Transverse colon (tissue), 4 donors: ENCODE data around the gene DBI. TPM values are rescaled to one million over a fixed set of nuclear protein-coding genes. Genes with fewer than 3 reads are reported as not detected.

Source experiments
- DNase-seq: peaks from one replicate; pipeline ENCODE4 v3.0.0-alpha.2; 2019
- H3K27ac ChIP-seq, 4 donors: fragments of 200-600 bp; sonication (generic); 2 replicates each; pipeline ENCODE4 v1.5.1; 2016 to 2018; ENCODE audit warnings: inconsistent platforms in 4 of 4
- H3K27me3 ChIP-seq: fragments of 200-600 bp; sonication (generic); 2 replicates; pipeline ENCODE4 v1.5.1; 2017; ENCODE audit warnings: inconsistent platforms
- H3K36me3 ChIP-seq, 4 donors: fragments of 200-600 bp; sonication (generic); 2 replicates each; pipeline ENCODE4 v1.5.1; 2017 to 2019; ENCODE audit warnings: inconsistent platforms in 4 of 4
- H3K4me1 ChIP-seq, 4 donors: fragments of 200-600 bp; sonication (generic); 2 replicates each; pipeline ENCODE4 v1.5.1; 2017 to 2020; ENCODE audit warnings: inconsistent platforms in 4 of 4
- H3K4me3 ChIP-seq, 4 donors: fragments of 200-600 bp; sonication (generic); 1 replicate in 1 of 4; 2 replicates in 3 of 4; pipeline versions ENCODE4 v1.5.1 to v1.6.1; 2017 to 2019; ENCODE audit warnings: inconsistent platforms in 4 of 4
- H3K9me3 ChIP-seq, 2 donors: fragments of 200-600 bp; sonication (generic); 2 replicates each; pipeline ENCODE4 v1.5.1; 2017 to 2019; ENCODE audit warnings: inconsistent platforms in 2 of 2
- EP300 ChIP-seq: sonication (generic); formaldehyde crosslinking; IDR thresholded peaks from one replicate; pipeline ENCODE4 v1.6.1; 2017; ENCODE audit warnings: antibody characterized with exemption, low read depth
- POLR2A ChIP-seq: fragments of 450-650 bp; IDR thresholded peaks from one replicate; pipeline ENCODE4 v1.6.1; 2016; ENCODE audit warnings: antibody characterized with exemption, mild to moderate bottlenecking, moderate library complexity
- POLR2AphosphoS5 ChIP-seq, 3 donors: sonication (generic); formaldehyde crosslinking; IDR thresholded peaks; one replicate each; pipeline ENCODE4 v1.6.1; 2016; ENCODE audit warnings: antibody characterized with exemption in 3 of 3
- WGBS, 2 donors: methylation state at CpG; one replicate each; pipeline ENCODE4 v1.1.5; 2018; ENCODE audit warnings: low coverage in 1 of 2; 5-methylcytosine and 5-hydroxymethylcytosine counted together
- in situ Hi-C, 4 donors: fragments of 200-750 bp; cut with MboI; loops; one replicate each; pipeline versions ENCODE4 v1.15.0 to v1.15.1; 2017; ENCODE audit warnings: low sequenced_read_pairs in 3 of 4, low pct_ligation_motif_present in 1 of 4, low pct_unique_long_range_greater_than_20kb in 1 of 4
- intact Hi-C: fragments of 100-400 bp; cut with DNase I; formaldehyde crosslinking; loops from one replicate; pipeline ENCODE4 v1.15.1; 2023; ENCODE audit warnings: low total_unique reads
- total RNA-seq, 4 donors: library from RNA; depleted of rRNA; stranded (reverse); fragments of >200 nt; gene quantifications; one replicate each; pipeline ENCODE4 v1.1.0, GENCODE V29; 2016
- TF ChIP-seq, protein P1 (sequence below), 5 experiments: fragments of 200-600 bp in 3 of 5; fragments of 450-650 bp in 2 of 5; sonication (generic) in 3 of 5; IDR thresholded peaks; 1 replicate in 2 of 5; 2 replicates in 3 of 5; pipeline ENCODE4 v1.5.1; 2016 to 2017; ENCODE audit warnings: antibody characterized with exemption in 5 of 5, inconsistent platforms in 3 of 5, mild to moderate bottlenecking in 2 of 5, moderate library complexity in 1 of 5

DBI gene
- total RNA-seq, 4 donors from 2014 or later: 33.8 to 212 (median 149) TPM

DNA sequence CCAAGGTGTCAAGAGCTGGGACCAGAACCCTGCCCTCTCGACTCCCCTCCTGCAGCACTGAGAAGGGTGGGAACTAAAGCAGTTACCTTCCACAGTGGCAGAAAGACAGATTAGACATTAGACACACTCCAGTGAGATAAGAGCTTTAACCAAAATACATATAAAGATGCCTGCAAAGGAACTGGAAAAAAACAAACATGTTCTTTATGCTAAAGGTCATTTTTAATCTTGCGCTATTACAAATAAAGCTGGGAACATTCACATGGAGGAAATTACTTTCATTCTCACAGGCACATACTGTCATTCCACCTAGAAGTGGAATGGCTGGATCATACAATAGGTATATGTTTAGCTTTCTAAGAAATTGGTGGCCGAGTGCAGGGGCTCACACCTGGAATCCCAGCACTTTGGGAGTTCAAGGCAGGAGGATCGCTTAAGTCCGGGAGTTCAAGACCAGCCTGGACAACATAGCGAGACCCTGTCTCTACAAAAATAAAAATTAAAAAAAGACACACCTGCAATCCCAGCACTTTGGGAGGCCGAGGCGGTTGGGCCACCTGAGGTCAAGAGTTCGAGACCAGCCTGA, 42.0 kb upstream of the DBI start:
- H3K4me3 ChIP-seq: no peak overlapping the region
- H3K9me3 ChIP-seq: no peaks in the 10 kb centered on the region
- H3K27ac ChIP-seq: peak overlapping the region; percentile 14 to 75 (median 43)
- no peaks in the 10 kb centered on the region for H3K36me3 ChIP-seq
- H3K4me1 ChIP-seq: peaks cover 0 to 7% (median 2%) of the 10 kb centered on the region in 4 donors
- H3K27me3 ChIP-seq: no peaks in the 10 kb centered on the region
- no peak for TF ChIP-seq POLR2A
- no peak for TF ChIP-seq POLR2AphosphoS5 (IDR thresholded peaks at IDR 0.05)
- TF ChIP-seq, protein P1, sequence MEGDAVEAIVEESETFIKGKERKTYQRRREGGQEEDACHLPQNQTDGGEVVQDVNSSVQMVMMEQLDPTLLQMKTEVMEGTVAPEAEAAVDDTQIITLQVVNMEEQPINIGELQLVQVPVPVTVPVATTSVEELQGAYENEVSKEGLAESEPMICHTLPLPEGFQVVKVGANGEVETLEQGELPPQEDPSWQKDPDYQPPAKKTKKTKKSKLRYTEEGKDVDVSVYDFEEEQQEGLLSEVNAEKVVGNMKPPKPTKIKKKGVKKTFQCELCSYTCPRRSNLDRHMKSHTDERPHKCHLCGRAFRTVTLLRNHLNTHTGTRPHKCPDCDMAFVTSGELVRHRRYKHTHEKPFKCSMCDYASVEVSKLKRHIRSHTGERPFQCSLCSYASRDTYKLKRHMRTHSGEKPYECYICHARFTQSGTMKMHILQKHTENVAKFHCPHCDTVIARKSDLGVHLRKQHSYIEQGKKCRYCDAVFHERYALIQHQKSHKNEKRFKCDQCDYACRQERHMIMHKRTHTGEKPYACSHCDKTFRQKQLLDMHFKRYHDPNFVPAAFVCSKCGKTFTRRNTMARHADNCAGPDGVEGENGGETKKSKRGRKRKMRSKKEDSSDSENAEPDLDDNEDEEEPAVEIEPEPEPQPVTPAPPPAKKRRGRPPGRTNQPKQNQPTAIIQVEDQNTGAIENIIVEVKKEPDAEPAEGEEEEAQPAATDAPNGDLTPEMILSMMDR (IDR thresholded peaks at IDR 0.05): no peak
- no peak for TF ChIP-seq EP300
- in situ Hi-C loops (no loop called here), intact Hi-C loops (no loop called here)
- DNase-seq: no peak
- 62 to 71% methylated on average over 8 to 9 of the region's 9 CpGs for WGBS, 2 donors

- in situ Hi-C loops (no loop called here), intact Hi-C loops (no loop called here)
- Histone ChIP-seq H3K4me3 (no peak overlapping the region), H3K36me3 (no peaks in the 10 kb centered on the region), H3K27ac (no peak overlapping the region), H3K27me3 (no peaks in the 10 kb centered on the region), H3K9me3 (no peaks in the 10 kb centered on the region), H3K4me1 (peaks cover 0 to 7% (median 2%) of the 10 kb centered on the region in 4 donors)
- TF ChIP-seq POLR2AphosphoS5 (IDR thresholded peaks at IDR 0.05): no peak
- TF ChIP-seq EP300: no peak
- TF ChIP-seq, protein P1 (IDR thresholded peaks at IDR 0.05): no peak
- TF ChIP-seq POLR2A: no peak
- no peak for DNase-seq
- WGBS, 2 donors: 60 to 73% methylated on average over 1 of the region's 1 CpG
Measured at GRCh38 chr2:119326938-119327337, 39.8 kb upstream of the DBI start.

DNA sequence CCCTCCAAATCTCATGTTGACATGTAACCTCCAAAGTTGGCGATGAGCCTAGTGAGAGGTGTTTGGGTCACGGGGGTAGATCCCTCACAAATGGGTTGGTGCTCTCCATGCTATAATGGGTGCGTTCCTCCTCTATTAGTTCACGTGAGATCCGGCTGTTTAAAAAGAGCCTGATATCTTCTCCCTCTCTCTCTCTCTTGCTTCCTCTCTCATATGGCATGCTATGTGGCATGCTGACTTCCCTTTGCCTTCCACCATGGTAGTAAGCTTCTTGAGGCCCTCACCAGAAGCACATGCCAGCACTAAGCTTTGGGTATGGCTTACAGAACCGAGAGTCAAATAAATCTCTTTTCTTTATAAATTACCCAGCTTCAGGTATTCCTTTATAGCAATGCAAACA, 39.3 kb upstream of the DBI start:
- TF ChIP-seq EP300 (no peak), POLR2A (no peak), POLR2AphosphoS5 (IDR thresholded peaks at IDR 0.05) (no peak)
- TF ChIP-seq, protein P1 (IDR thresholded peaks at IDR 0.05): no peak
- DNase-seq: no peak
- Histone ChIP-seq H3K9me3 (no peaks in the 10 kb centered on the region), H3K4me1 (peaks cover 0 to 7% (median 2%) of the 10 kb centered on the region in 4 donors), H3K36me3 (no peaks in the 10 kb centered on the region), H3K27ac (no peak overlapping the region), H3K27me3 (no peaks in the 10 kb centered on the region), H3K4me3 (no peak overlapping the region)
- intact Hi-C loops (no loop called here), in situ Hi-C loops (no loop called here)
- 95 to 100% methylated on average over 5 to 6 of the region's 6 CpGs for WGBS, 2 donors

- H3K4me3 ChIP-seq: no peak overlapping the region
- no peaks in the 10 kb centered on the region for H3K27me3 ChIP-seq
- H3K27ac ChIP-seq: no peak overlapping the region
- TF ChIP-seq, protein P1 (IDR thresholded peaks at IDR 0.05): no peak
- no peak for TF ChIP-seq EP300
- TF ChIP-seq POLR2AphosphoS5 (IDR thresholded peaks at IDR 0.05): no peak
- no peak for TF ChIP-seq POLR2A
- 44 to 66% methylated on average over 4 to 6 of the region's 6 CpGs for WGBS, 2 donors
- in situ Hi-C loops: no loop called here
- no peaks in the 10 kb centered on the region for H3K9me3 ChIP-seq
- H3K36me3 ChIP-seq: no peaks in the 10 kb centered on the region
- H3K4me1 ChIP-seq: no peaks in the 10 kb centered on the region
- no peak for DNase-seq
- intact Hi-C loops: no loop called here
Measured at GRCh38 chr2:119332953-119333352, 33.8 kb upstream of the DBI start.
